ENCODE measurements around the gene SLC17A9. TPM values are rescaled to one million over a fixed set of nuclear protein-coding genes. Genes with fewer than 3 reads are reported as not detected.

The SLC17A9 gene
- total and polyA plus RNA-seq, 2 of the 8 experiments (the other 6 are each of a cell fraction or from before 2014, with no cell fraction given) = 23.5 to 35.2 TPM

- Histone ChIP-seq H3K18ac (ENCODE audit: extremely low read depth, low read length) (no peak overlapping the region), H3K9me3 (ENCODE audit: insufficient read depth in 2 of 2, low read depth in 1 of 2, low read length in 1 of 2) (no peaks in the 10 kb centered on the region), H3K4me3 (ENCODE audit: extremely low read depth in 1 of 4, insufficient read depth in 2 of 4, low read depth in 3 of 4, low read length in 4 of 4) (no peak overlapping the region), H3K36me3 (ENCODE audit: control insufficient read depth in 2 of 4, insufficient read depth in 4 of 4, low read length in 3 of 4) (peaks cover 24 to 60% (median 51%) of the 10 kb centered on the region in 4 experiments), H3K56ac (replicated peaks; ENCODE audit: insufficient read length, low read depth, low read length) (no peak overlapping the region), H4K91ac (replicated peaks; ENCODE audit: insufficient read length, low read length) (no peak overlapping the region), H3K9ac (replicated peaks in 1 of 4; ENCODE audit: extremely low read depth in 1 of 4, low read depth in 3 of 4, low read length in 3 of 4) (no peak overlapping the region), H2BK12ac (ENCODE audit: low read depth, low read length) (no peak overlapping the region), H3K4me2 (ENCODE audit: insufficient read depth in 1 of 2, low read depth in 2 of 2, low read length in 2 of 2) (no peak overlapping the region), H2BK120ac (replicated peaks; ENCODE audit: low read depth, low read length) (no peak overlapping the region), H2BK5ac (ENCODE audit: low read depth, low read length) (no peak overlapping the region; the same call in 1 of the 2 replicates), H4K20me1 (replicated peaks in 1 of 2; ENCODE audit: control insufficient read depth in 1 of 2, insufficient read depth in 2 of 2, low read length in 2 of 2) (peaks cover 39 to 66% of the 10 kb centered on the region in 2 experiments), H3K4ac (replicated peaks; ENCODE audit: insufficient read length, low read depth, low read length) (no peak overlapping the region), H3K27me3 (replicated peaks in 1 of 4; ENCODE audit: control insufficient read depth in 3 of 4, extremely low read depth in 1 of 4, insufficient read depth in 3 of 4, low read length in 3 of 4) (no peaks in the 10 kb centered on the region), H4K5ac (ENCODE audit: insufficient read length, low read depth, low read length) (no peak overlapping the region), H3K79me1 (ENCODE audit: low read depth, low read length) (peaks cover 21% of the 10 kb centered on the region), H3K79me2 (ENCODE audit: control insufficient read depth in 1 of 2, insufficient read depth in 2 of 2, low read length in 2 of 2) (peaks cover 31 to 92% of the 10 kb centered on the region in 2 experiments), H2BK20ac (ENCODE audit: low read length) (no peak overlapping the region), H3K14ac (ENCODE audit: insufficient read length) (no peak overlapping the region), H2AK5ac (ENCODE audit: low read depth, low read length) (no peak overlapping the region), H2AFZ (ENCODE audit: low read length) (no peak overlapping the region), H3K23me2 (ENCODE audit: low read depth, low read length) (no peaks in the 10 kb centered on the region), H3K27ac (ENCODE audit: low read depth, low read length) (no peak overlapping the region), H2BK15ac (ENCODE audit: low read length) (no peak overlapping the region), H4K8ac (ENCODE audit: extremely low read depth, insufficient read depth, low read length) (no peak overlapping the region), H3K4me1 (replicated peaks in 1 of 4; ENCODE audit: control insufficient read depth in 3 of 4, insufficient read depth in 4 of 4, low read length in 3 of 4) (peaks cover 4 to 13% (median 11%) of the 10 kb centered on the region in 4 experiments; a peak in 6 of 7 replicates), H3K23ac (ENCODE audit: insufficient read length) (no peak overlapping the region)
- DNase-seq (ENCODE audit: low read depth in 1 of 2, low spot score in 2 of 2) = no peak
- TF ChIP-seq PHF8 (conservative IDR thresholded peaks at IDR 0.05; ENCODE audit: low read depth, low read length) (no peak), NRF1 (IDR thresholded peaks at IDR 0.05; ENCODE audit: low read depth, low read length) (no peak), SAP30 (IDR thresholded peaks at IDR 0.05; ENCODE audit: insufficient read depth, insufficient replicate concordance, low read length) (no peak)
- 94% methylated on average over 10 of the region's 10 CpGs; no CpG with 5 or more reads in 1 of the 2 experiments for WGBS, 2 experiments (ENCODE audit: extremely low coverage in 1 of 2, insufficient coverage in 1 of 2, insufficient read length in 1 of 2, insufficient replicate concordance in 2 of 2, low coverage in 1 of 2, low lambda C conversion rate in 2 of 2, missing lambda C conversion rate in 1 of 2)
- ChIA-PET POLR2A (ENCODE audit: partially characterized antibody) (interaction anchor here (1.1 to 20.3 kb wide), 4 partner anchors 11 to 31 kb away, joined by 3 to 363 read pairs (median 104); partner anchors contain the start of genes DIDO1 and GID8), CTCF (ENCODE audit: partially characterized antibody) (interaction anchor here (0.7 to 5.7 kb wide), 10 partner anchors 8 to 97 kb away, joined by 3 to 50 read pairs (median 5); partner anchors contain the start of gene DIDO1)
- FAIRE-seq = no peak
These were observed 40.7 kb upstream of the SLC17A9 start for GRCh38 chr20:62911701-62912280.

Measured in H1 (cell line).